ENCODE measurements around the gene BRD9.

The BRD9 gene

DNA sequence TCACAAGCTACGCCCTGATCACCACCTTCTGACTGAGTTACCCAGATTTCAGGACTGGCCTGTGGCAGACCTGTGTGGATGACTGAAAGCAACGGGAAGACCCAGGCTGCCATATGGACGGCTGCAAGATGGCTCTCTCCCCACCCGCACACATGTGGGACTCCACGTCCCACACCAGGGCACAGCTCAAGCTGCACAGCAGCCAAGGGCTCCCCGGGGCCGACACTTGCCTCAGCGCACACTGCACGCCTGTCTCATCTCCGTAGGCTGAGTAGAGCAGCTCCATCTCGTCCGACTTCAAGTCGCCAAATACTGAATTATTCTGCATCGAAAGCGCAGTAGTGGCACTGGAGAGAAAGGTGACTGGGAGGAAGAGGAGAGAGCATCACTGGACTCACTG lies 14.5 kb downstream of the BRD9 start:
- no peak for DNase-seq (ENCODE audit: low read depth in 2 of 2)

- DNase-seq (ENCODE audit: low read depth in 2 of 2): no peak
Measured at GRCh38 chr5:876398-877365, 15.9 kb downstream of the BRD9 start.

DNA sequence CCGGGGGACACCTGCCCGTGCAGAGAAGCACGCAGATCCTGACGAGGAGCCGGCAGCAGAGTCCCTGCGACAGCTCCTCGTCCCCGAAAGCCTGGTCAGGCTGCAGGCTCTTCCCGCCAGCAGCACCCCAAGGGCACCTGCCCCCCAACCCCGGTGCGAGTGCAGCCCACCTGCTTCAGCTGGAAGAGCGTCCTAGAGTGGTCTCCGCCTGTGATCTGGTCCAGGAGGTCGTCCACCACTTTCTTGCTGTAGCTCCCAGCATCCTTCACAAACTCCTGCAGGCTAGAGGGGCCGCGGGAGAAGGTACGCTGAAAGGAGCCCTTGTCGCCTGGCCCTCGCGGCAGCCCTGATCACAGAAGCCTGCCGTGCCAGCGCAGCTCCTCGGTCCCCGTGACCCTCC lies 16.7 kb downstream of the BRD9 start:
- no peak for DNase-seq (ENCODE audit: low read depth in 2 of 2)

GRCh38 chr5:873328-873727 lies 19.3 kb downstream of the BRD9 start:
- DNase-seq (ENCODE audit: low read depth in 2 of 2): no peak

GRCh38 chr5:872301-872700 lies 20.3 kb downstream of the BRD9 start:
- DNase-seq (ENCODE audit: low read depth in 2 of 2): no peak

DNA sequence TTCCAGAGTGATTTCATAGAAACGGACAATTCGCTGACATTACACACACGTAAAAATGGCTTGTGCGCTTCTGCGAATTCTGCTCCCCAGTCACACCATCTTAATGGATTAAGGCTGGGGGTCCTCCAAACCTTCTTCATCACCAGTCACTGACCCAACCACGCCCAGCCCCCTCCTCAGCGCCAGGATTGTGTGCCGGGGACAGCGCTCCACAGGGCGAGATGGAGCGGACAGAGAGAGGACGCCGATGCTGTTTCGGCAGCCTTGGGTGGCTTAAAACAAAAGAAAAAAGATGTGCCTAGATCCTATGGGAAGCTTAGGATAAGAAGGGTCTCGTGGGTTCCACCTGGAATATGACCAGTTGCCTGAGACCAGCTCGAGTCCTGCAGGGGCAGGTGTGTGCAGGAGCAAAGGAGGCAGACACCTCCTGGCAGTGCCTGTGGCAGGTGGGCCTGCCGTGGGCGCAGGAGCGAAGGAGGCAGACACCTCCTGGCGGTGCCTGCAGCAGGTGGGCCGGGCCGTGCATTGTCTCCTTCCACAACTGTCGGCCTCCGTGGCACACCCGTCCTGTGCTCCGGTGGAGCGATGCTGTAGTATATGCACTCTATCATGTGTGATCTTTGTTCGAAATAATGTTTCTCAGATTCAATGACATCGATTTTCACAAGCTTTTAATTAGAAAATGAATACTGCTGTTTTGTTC lies 20.9 kb downstream of the BRD9 start:
- no peak for DNase-seq (ENCODE audit: low read depth in 2 of 2)

DNA sequence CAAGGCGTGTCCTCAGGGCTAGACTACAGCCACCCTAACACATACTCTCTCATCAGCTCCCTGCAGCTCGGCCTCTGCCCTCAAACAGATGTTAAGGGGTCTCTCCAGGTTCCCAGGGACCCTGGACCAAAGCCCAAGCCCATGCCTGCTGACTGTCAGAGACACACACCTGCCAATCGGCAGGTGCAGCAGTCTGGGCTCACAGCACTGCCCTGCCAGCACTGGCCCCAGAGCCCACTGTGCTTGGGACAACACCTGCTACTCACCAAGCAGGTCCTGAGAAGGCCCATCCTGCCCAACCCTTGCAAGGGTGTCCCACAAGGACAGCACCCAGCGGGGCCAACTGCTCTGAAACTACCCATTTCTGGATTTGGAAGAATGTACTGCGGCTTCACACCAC lies 21.6 kb downstream of the BRD9 start:
- no peak for DNase-seq (ENCODE audit: low read depth in 2 of 2)

GRCh38 chr5:868428-869135 lies 24.0 kb downstream of the BRD9 start:
- no peak for DNase-seq (ENCODE audit: low read depth in 2 of 2)

DNA sequence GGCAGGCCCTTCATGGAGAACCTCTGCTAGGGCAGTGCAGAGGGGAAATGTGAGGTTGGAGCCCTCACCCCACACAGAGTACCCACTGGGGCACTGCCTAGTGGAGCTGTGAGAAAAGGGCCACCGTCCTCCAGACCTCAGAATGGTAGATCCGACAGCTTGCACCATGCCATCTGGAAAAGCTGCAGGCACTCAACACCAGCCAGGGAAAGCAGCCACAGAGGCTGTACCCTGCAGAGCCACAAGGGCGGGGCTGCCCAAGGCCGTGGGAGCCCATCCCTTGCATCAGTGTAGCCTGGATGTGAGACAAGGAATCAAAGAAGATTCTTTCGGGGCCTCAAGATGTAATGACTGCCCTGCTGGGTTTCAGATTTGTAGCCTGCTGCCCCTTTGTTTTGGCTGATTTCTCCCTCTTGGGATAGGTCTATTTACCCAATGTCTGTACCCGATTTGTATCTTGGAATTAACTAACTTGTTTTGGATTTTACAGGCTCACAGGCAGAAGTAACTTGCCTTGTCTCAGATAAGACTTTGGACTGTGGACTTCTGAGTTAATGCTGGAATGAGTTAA lies 25.2 kb downstream of the BRD9 start:
- DNase-seq (ENCODE audit: low read depth in 2 of 2): no peak

DNA sequence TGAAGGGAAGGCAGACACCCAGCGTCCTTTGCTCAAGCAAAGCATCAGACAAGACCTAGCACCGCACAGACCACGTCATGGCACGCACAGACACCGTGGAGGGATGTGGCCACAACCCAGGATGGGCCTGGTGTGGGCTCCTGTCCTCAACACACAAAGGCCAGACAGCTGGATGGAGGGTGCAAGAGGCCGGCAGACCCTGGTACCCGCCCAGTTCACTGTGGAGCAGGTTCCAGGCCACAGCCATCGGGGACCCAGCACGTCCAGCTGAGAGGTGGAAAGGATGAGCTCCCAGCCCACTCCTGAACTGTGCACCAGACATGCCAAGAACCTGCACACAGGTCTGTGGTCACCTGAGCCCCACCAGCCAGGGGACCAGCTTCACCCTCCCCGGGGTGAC lies 26.8 kb downstream of the BRD9 start:
- no peak for DNase-seq (ENCODE audit: low read depth in 2 of 2)

DNA sequence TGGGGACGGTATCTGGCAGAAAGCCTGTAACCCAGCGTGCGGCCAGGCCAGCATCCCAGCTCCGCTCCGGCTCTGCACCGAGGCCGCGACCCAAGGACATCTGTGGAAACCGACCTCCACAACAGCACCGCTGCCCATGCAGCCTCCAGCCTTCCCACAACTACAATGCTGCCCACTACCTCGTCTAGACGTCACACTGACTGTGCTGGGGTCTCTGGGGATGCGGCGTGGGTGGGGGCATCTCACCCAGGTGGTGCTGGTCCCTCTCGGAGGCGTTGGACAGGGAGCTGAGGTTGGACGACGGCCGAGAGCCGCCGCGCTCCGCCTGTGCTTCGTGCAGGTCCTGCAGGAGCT lies 27.5 kb downstream of the BRD9 start:
- DNase-seq (ENCODE audit: low read depth in 2 of 2): no peak

- no peak for DNase-seq (ENCODE audit: low read depth in 2 of 2)
Measured at GRCh38 chr5:864492-865167, 28.0 kb downstream of the BRD9 start.

DNA sequence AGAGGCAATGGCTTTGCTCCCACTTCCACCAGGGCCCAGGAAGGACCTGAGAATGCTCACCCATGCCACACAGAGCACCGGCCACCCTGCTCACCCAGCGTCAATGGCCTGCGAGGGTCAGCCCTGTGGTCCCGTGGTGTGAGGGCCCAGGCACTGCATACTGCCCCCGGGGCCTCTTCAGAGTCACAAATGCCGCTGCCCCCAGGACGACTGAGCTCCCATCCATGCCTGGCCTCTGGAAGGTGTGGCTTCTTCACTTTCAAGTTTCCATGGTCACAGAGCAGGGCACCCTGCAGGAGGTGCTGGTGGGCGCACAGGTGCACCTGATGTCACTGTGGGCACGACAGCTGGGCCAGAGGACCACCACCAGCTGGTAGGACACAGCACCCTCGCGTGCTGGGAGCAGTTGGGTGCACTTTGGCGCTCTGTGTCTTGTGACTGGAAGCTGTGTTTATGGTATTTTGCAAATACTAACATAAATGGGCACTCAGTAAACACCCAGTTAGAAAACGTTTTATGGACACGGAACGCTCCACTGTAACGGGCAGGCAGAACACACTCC lies 29.3 kb downstream of the BRD9 start:
- no peak for DNase-seq (ENCODE audit: low read depth in 2 of 2)

DNA sequence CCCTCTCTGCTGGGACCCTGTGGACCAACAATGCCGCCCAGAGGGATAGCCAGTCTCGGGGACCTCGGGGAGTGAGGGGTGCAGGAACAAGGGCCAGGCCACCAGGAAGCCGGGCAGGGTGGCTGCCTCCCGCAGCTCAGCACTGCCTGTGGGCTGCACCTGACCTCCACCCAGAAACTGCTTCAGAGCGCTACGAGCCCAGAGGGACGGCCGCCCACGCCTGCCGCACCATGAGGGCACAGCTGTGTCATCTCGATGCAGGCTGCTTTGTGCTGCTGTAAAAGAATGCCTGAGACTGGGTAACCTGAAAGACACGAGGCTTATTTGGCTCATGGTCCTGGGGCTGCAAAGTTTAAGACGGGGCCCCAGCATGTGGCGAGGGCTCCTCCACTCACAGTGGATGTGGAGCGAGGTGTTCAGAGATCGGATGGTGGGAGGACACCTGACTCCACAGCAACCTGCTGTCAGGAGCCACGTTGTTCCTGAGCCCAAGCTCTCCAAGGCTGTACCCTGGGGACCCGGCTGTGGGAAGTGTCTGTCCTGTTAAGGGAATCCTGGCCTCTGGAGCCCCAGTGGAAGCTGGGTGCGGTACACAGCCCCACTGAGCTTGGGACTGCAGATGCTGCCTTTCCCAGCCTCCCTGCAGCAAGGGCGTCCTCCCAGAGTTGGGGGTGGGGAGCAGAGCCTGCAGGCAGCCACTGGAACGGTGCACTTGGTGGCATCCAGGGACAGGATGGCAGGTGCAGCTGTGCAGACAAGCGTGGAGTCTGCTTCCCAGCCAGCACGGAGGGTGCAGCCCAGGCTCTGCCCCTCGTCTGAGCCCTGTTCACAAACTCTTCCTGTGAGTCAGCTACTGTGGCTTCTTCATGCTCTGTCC lies 30.0 kb downstream of the BRD9 start:
- no peak for DNase-seq (ENCODE audit: low read depth in 2 of 2)

DNA sequence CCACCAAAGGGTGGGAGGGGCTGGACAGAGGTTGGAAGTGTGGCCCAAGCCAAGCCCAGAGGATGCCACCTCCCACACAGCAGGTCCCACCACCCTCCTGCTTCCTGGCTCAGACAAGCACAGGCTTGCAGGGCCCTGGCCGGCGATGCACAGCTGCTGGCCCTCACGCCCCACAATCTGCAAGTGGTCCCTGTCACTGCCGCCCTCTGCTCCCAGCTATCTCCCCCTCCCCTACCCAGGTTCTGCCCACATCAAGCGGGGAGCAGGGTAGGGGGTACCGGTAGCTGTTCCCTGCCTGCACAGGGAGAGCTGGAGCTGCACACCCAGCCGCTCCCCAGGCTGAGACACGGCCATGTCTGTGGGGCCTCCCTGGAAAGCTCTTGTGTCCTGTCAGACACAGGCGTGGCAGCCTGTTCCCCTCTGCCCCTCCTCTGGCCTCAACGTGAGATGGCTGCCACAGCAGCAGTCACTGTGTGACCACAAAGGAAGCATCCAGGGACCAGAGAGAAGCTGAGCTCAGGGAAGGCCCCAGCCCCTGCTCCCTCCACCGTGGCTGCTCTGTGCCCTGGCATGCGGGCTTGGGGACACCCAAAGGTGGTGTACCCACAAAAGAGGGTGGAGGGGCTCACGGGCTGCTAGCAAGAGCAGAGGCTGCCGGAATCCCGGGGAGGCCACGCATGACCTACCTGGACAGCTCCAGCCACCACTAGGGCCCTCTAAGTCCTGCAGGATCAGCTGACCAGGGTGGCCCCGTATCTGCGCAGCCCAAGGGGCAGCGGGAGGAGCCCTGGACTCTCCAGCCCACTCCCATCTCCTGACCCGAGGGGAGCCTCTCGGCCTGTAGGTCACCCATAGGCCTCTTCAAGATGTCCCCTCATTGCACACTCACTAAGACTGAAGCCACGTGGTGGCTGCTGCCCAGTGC lies 30.9 kb downstream of the BRD9 start:
- no peak for DNase-seq (ENCODE audit: low read depth in 2 of 2)

DNA sequence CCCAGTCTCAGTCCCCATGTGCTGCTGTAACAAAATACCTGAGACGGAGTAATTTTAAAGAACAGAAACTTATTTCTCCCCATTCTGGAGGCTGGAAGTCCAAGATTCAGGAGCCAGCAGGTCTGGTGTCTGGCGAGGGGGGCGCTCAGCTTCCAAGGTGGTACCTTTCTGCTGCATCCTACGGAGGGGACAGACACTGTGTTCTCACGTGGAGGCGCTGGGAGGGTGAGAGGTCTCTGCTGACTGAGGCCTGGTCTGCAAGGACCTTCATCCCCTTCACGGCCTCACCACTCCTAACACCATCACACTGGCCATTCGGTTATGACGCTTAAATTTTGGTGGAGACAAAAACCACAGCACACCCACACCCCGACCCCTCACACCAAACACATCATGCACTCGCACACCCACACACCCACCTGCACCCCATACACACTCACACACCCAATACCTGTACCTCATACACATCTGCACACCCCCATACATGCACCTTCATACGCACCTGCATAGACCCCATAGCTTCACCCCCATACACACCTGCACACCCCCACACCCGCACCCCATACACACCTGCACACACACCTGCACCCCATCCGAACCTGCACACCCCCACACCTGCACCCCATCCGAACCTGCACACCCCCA lies 32.0 kb downstream of the BRD9 start:
- DNase-seq (ENCODE audit: low read depth in 2 of 2): no peak

DNA sequence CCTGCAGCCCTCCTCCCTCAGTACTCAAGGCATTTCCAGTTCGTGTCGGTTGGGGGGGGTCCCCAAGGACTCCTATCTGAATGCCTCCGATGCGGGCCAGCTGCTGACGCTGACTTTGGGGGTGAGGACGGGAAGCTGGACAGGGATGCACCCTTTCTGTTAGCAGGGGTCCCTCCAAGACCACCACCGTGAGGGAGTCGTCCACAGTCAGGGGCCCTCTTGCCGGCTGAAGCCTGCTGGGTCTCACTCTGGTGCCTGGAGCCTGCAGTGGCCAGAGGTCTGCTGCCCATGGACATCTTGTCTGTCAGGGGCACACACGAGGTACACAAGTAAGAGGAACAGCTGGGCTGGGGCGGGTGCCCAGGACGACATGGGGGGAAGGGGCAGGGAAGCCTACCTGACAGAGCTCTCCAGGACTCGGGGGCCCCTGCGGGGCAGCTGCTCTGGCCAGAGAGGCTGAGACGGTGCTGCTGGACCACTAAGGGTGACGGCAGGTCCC lies 32.8 kb downstream of the BRD9 start:
- no peak for DNase-seq (ENCODE audit: low read depth in 2 of 2)

DNA sequence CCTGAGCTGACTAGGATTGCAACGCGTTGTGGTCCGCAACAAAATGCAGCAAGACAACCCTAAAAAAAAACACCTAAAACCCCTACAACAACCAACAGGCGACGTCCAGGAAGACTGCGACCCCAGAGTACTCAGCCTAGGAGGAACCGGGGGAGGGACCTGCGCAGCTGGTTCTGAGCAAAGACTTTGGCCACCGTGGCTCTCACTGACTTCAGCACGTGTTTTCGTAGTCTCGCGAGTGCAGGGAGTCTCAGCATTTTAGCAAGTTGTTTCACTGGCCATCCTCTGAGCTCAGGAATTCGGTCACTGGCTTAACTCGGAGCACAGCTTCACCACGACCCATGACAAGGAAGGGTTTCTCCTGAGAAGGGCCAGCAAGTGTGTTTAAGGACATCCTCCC lies 33.2 kb downstream of the BRD9 start:
- DNase-seq (ENCODE audit: low read depth in 2 of 2): no peak

DNA sequence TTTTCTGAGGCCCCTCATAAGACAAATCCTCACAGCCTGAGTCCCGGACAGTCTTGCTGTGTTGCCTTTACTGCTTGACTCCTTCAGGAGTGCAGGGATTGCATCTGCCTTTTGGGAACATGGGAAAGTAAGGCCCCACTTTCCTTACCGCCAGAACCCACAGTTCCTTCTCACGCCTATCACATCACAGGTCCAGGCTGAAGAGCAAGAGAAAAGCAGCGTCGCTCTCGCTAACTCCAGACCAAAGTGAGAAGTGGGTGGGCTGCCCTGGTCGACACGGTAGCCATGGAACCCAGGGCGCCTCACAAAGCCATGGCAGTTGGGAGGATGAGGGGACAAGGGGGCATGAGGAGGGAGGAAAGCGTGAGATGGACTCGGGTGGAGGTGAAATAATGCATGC lies 33.9 kb downstream of the BRD9 start:
- DNase-seq (ENCODE audit: low read depth in 2 of 2): no peak
